K562 (cell line): Measurements from ENCODE around the gene CD47. TPM values are rescaled to one million over a fixed set of nuclear protein-coding genes. Genes with fewer than 3 reads are reported as not detected.

Experiments used
- ATAC-seq: fragments of 200-7000 bp; cut with Tn5 transposase; 3 replicates; pipeline ENCODE4 v1.9.1; 2020; ENCODE audit warnings: moderate library complexity
- BruUV-seq: library from RNA; stranded (reverse); fragments of 400-500 nt; replicated peaks from 2 replicates; lab custom pipeline; 2021; lab: Mats Ljungman, UMichigan
- CTCF ChIA-PET: fragments of 300-600 bp; formaldehyde crosslinking; extraction: SDS; loops from one replicate; lab custom pipeline; 2021; ENCODE audit warnings: low intra/inter-chr PET ratio; lab: Yijun Ruan, JAX
- POLR2A ChIA-PET: fragments of 300-600, 350-650 bp; sonication (Branson Sonifier 250); formaldehyde crosslinking; extraction: SDS; loops from one replicate; lab custom pipeline; 2021; ENCODE audit warnings: antibody characterized with exemption, inconsistent platforms; lab: Yijun Ruan, JAX
- DNase-seq, 4 experiments: peaks; one replicate each; pipeline versions ENCODE4 v3.0.0 to v3.0.0-alpha.2; 2011 to 2018; ENCODE audit warnings: low spot score in 3 of 4, mixed read lengths in 3 of 4; ENCODE audit errors: extremely low read depth in 1 of 4
- FAIRE-seq: peaks from 2 replicates; lab custom pipeline; 2011; peaks lifted over from hg19 to GRCh38; lab: Jason Lieb, UNC
- H2AFZ ChIP-seq: 2 replicates; pipeline ENCODE4 v1.6.0; 2011; ENCODE audit warnings: low read depth, low read length, control low read depth, inconsistent platforms
- H3K27ac ChIP-seq: fragments of 200-600 bp; 3 replicates; pipeline ENCODE4 v1.8.0; 2011; ENCODE audit warnings: low read depth, mild to moderate bottlenecking, control low read depth, inconsistent platforms, low read length, moderate library complexity, mixed read lengths; ENCODE audit errors: extremely low read depth
- H3K27me3 ChIP-seq, 2 experiments: fragments of 300-600 bp in 1 of 2; 2 replicates in 1 of 2; 3 replicates in 1 of 2; pipeline versions ENCODE4 v1.6.0 to v1.8.0; 2011; ENCODE audit warnings: inconsistent platforms in 2 of 2, low read length in 2 of 2, mild to moderate bottlenecking in 1 of 2, mixed read lengths in 1 of 2, moderate library complexity in 1 of 2; ENCODE audit not compliant: control insufficient read depth in 2 of 2, insufficient read depth in 2 of 2
- H3K36me3 ChIP-seq: fragments of 300-600 bp; 3 replicates; pipeline ENCODE4 v1.8.0; 2011; ENCODE audit warnings: mild to moderate bottlenecking, low read length, inconsistent platforms; ENCODE audit not compliant: control insufficient read depth, insufficient read depth
- H3K4me1 ChIP-seq, 2 experiments: fragments of 200-600 bp in 1 of 2; replicated peaks in 1 of 2; 2 replicates in 1 of 2; 3 replicates in 1 of 2; pipeline versions ENCODE4 v1.5.1 to v1.8.0; 2011; ENCODE audit warnings: inconsistent platforms in 2 of 2, low read length in 2 of 2, mild to moderate bottlenecking in 1 of 2, mixed read lengths in 1 of 2, moderate library complexity in 1 of 2; ENCODE audit not compliant: control insufficient read depth in 2 of 2, insufficient read depth in 2 of 2
- H3K4me2 ChIP-seq: 2 replicates; pipeline ENCODE4 v1.6.1; 2011; ENCODE audit warnings: low read length, control low read depth, inconsistent platforms, mixed read lengths; ENCODE audit not compliant: insufficient read depth
- H3K4me3 ChIP-seq: fragments of 200-600 bp; sonication (generic), shearing (Covaris generic); 2 replicates; pipeline ENCODE4 v1.5.1; 2016; ENCODE audit warnings: control low read depth, inconsistent platforms
- H3K79me2 ChIP-seq: fragments of 200-600 bp; 3 replicates; pipeline ENCODE4 v1.8.0; 2011; ENCODE audit warnings: low read length, inconsistent platforms; ENCODE audit not compliant: control insufficient read depth, insufficient read depth
- H3K9ac ChIP-seq, 2 experiments: 2 replicates each; pipeline versions ENCODE4 v1.6.0 to v1.6.1; 2011; ENCODE audit warnings: low read depth in 2 of 2, low read length in 2 of 2, control low read depth in 1 of 2, inconsistent platforms in 1 of 2, mild to moderate bottlenecking in 1 of 2, mixed read lengths in 1 of 2; ENCODE audit not compliant: insufficient read depth in 1 of 2
- H3K9me1 ChIP-seq: one replicate; pipeline ENCODE4 v1.6.0; 2011; ENCODE audit warnings: inconsistent platforms, mild to moderate bottlenecking, low read length, moderate library complexity; ENCODE audit not compliant: control insufficient read depth, insufficient read depth
- H3K9me3 ChIP-seq: replicated peaks from 2 replicates; pipeline ENCODE4 v1.5.1; 2011; ENCODE audit warnings: low read depth, low read length, inconsistent platforms; ENCODE audit not compliant: control insufficient read depth, insufficient read depth
- H4K20me1 ChIP-seq: replicated peaks from 2 replicates; pipeline ENCODE4 v1.6.1; 2011; ENCODE audit warnings: low read length, inconsistent platforms, mixed read lengths; ENCODE audit not compliant: control insufficient read depth, insufficient read depth
- CBX3 ChIP-seq, 2 experiments: IDR thresholded peaks; 1 replicate in 1 of 2; 2 replicates in 1 of 2; pipeline ENCODE4 v1.6.1; 2012; ENCODE audit warnings: inconsistent platforms in 2 of 2, low read length in 2 of 2, borderline replicate concordance in 1 of 2, control low read depth in 1 of 2
- IRF1 ChIP-seq: sonication (generic); formaldehyde crosslinking; IDR thresholded peaks from 2 replicates; pipeline ENCODE4 v1.8.0; 2022; ENCODE audit warnings: missing genetic modification reagents, mild to moderate bottlenecking, borderline replicate concordance
- L3MBTL2 ChIP-seq: fragments of 450-650 bp; IDR thresholded peaks from 2 replicates; pipeline ENCODE4 v1.6.1; 2016; ENCODE audit warnings: mild to moderate bottlenecking, moderate library complexity
- MGA ChIP-seq: fragments of 450-650 bp; IDR thresholded peaks from 2 replicates; pipeline ENCODE4 v1.6.1; 2016; ENCODE audit warnings: mild to moderate bottlenecking, moderate library complexity
- NR2C2 ChIP-seq, 2 experiments: fragments of 200-800 bp in 1 of 2; sonication (Bioruptor generic) in 1 of 2; sonication (generic) in 1 of 2; formaldehyde crosslinking in 1 of 2; IDR thresholded peaks; 2 replicates each; pipeline versions ENCODE4 v1.6.1 to v1.8.0; 2016 to 2022; ENCODE audit warnings: mild to moderate bottlenecking in 1 of 2, missing compliant biosample characterization in 1 of 2, missing genetic modification characterization in 1 of 2, missing genetic modification reagents in 1 of 2
- RCOR1 ChIP-seq, 2 experiments: IDR thresholded peaks; 2 replicates each; pipeline ENCODE4 v1.6.1; 2012; ENCODE audit warnings: low read depth in 2 of 2, low read length in 2 of 2, borderline replicate concordance in 1 of 2, improper control_type of control experiment in 1 of 2
- TAF7 ChIP-seq: fragments of 450-650 bp; IDR thresholded peaks from 2 replicates; pipeline ENCODE4 v1.6.1; 2016; ENCODE audit warnings: missing genetic modification characterization, missing compliant biosample characterization
- ZNF75A ChIP-seq: fragments of 450-650 bp; formaldehyde crosslinking; IDR thresholded peaks from 2 replicates; pipeline ENCODE4 v1.4.0; 2020; ENCODE audit warnings: mild to moderate bottlenecking
- WGBS: fragments of 100-300 bp; shearing (Covaris generic); methylation state at CpG from one replicate; pipeline ENCODE4 v1.1.6; 2016; ENCODE audit warnings: low coverage, mixed read lengths; ENCODE audit not compliant: insufficient coverage; ENCODE audit errors: missing lambda C conversion rate; 5-methylcytosine and 5-hydroxymethylcytosine counted together
- in situ Hi-C: fragments of 300-500 bp; cut with MboI; formaldehyde crosslinking; loops from 4 replicates; pipeline ENCODE4 v1.15.0; 2018; ENCODE audit warnings: inconsistent platforms, mixed read lengths
- intact Hi-C: fragments of 100-400 bp; cut with micrococcal nuclease; formaldehyde crosslinking; loops from 2 replicates; pipeline ENCODE4 v1.14.2; 2022
- polyA plus RNA-seq, 8 experiments: library from polyadenylated mRNA; depleted of rRNA in 4 of 8; stranded (reverse) in 5 of 8; unstranded in 3 of 8; fragments of >200 nt; fragmentation: Nextera tagmentation in 2 of 8; fragmentation: Illumina TruSeq in 1 of 8; extraction: Ambion mirVana in 2 of 8; extraction: Trizol in 1 of 8; gene quantifications; 2 replicates each; pipeline versions ENCODE4 v1.2.1 to v1.2.3, GENCODE V29; 2011 to 2014; ENCODE audit warnings: inconsistent platforms in 1 of 8, missing spikeins in 1 of 8
- total RNA-seq, 7 experiments: library from RNA; depleted of rRNA in 6 of 7; stranded (reverse); fragments of >200 nt in 6 of 7; fragmentation: Illumina TruSeq in 2 of 7; extraction: Trizol in 2 of 7; gene quantifications; 2 replicates each; pipeline versions ENCODE4 v1.2.1 to v1.2.3, GENCODE V29; 2011 to 2021; ENCODE audit warnings: low replicate concordance in 1 of 7

The CD47 gene
- total and polyA plus RNA-seq, 9 of the 15 experiments (the other 6 are each of a cell fraction or from before 2014, with no cell fraction given) = 10.2 to 62.6 (median 36.3) TPM

- ChIA-PET CTCF (no interaction called here), POLR2A (no interaction called here)
- Histone ChIP-seq H3K4me3 (no peak overlapping the region), H4K20me1 (no peaks in the 10 kb centered on the region), H3K79me2 (no peaks in the 10 kb centered on the region), H3K4me2 (peak overlapping the region; percentile 67; the same call in 1 of the 2 replicates), H3K4me1 (peaks cover 24 to 75% of the 10 kb centered on the region in 2 experiments), H3K27me3 (no peaks in the 10 kb centered on the region), H3K27ac (peak overlapping the region; percentile 76), H3K9me3 (no peaks in the 10 kb centered on the region), H3K9me1 (no peaks in the 10 kb centered on the region), H3K9ac (no peak overlapping the region), H2AFZ (peak overlapping the region; percentile 18; the same call in 1 of the 2 replicates), H3K36me3 (no peaks in the 10 kb centered on the region)
- WGBS = 19% methylated on average over 5 of the region's 7 CpGs
- intact Hi-C loops = loop anchor here (10.0 kb wide), 1 partner anchor 98 kb away; no protein-coding TSS in a partner anchor
- ATAC-seq (peak; percentile 18; the same call in 2 of the 3 replicates), FAIRE-seq (no peak), DNase-seq (peak; percentile 26 to 53 (median 36))
- BruUV-seq = no TSS peak
- in situ Hi-C loops = no loop called here
- TF ChIP-seq TAF7 (peak; percentile 47; the same call in 1 of the 2 replicates), CBX3 (IDR thresholded peaks at IDR 0.05; ENCODE audit: borderline replicate concordance in 1 of 2, low read length in 2 of 2) (no peak), NR2C2 (CRISPR knock-in tag; IDR thresholded peaks at IDR 0.05) (no peak), NR2C2 (tag; IDR thresholded peaks at IDR 0.05) (peak; percentile 71; the same call in 1 of the 2 replicates), MGA (0 out of 2 replicates have a peak, but pooled peaks have one; percentile 12), RCOR1 (IDR thresholded peaks at IDR 0.05; ENCODE audit: borderline replicate concordance in 1 of 2, low read depth in 2 of 2, low read length in 2 of 2) (0 out of 4 replicates have a peak, but pooled peaks of 1 of the 2 experiments have one; percentile 22), L3MBTL2 (0 out of 2 replicates have a peak, but pooled peaks have one; percentile 22), ZNF75A (CRISPR knock-in tag) (0 out of 2 replicates have a peak, but pooled peaks have one; percentile 19), IRF1 (CRISPR knock-in tag) (no peak)
These were observed 12.4 kb upstream of the CD47 start for GRCh38 chr3:108103040-108103751.
